IPS DF 19.7 (cell line): ENCODE measurements around the gene KPNA2.
"Not testable (repeated sequence)": the region's sequence is repeated elsewhere in the genome, so short reads cannot be mapped to it uniquely, and the experiment has no call there.

ENCODE experiments used
- DNase-seq: peaks from one replicate; pipeline ENCODE4 v3.0.0-alpha.2; 2013; ENCODE audit warnings: low read depth, low spot score

KPNA2 gene

GRCh38 chr17:68035523-68036303 is at the start of gene KPNA2:
KPNA2 (plus strand) TSS chr17:68035735; CDS start chr17:68037133, 1,398 bp downstream.
- peak; percentile 91 for DNase-seq

- DNase-seq = no peak
Measured at GRCh38 chr17:67990909-67991308, 44.6 kb upstream of the KPNA2 start.

GRCh38 chr17:67992548-67993152 is 42.9 kb upstream of the KPNA2 start:
- no peak for DNase-seq

- no peak for DNase-seq
Measured at GRCh38 chr17:67993153-67993997, 42.2 kb upstream of the KPNA2 start.

- no peak for DNase-seq
Measured at GRCh38 chr17:67993998-67994361, 41.6 kb upstream of the KPNA2 start.

- DNase-seq = no peak
Measured at GRCh38 chr17:67994817-67995569, 40.5 kb upstream of the KPNA2 start.

GRCh38 chr17:67995570-67996263 is 39.8 kb upstream of the KPNA2 start:
- DNase-seq = no peak

GRCh38 chr17:67996301-67997171 is 39.0 kb upstream of the KPNA2 start, which contains the start of gene C17orf58:
C17orf58 (minus strand) TSS chr17:67996469; CDS start chr17:67996198, 271 bp downstream.
- DNase-seq = not testable (repeated sequence)

- no peak for DNase-seq
Measured at GRCh38 chr17:67998466-67998865, 37.1 kb upstream of the KPNA2 start.

GRCh38 chr17:67999291-67999911 is 36.1 kb upstream of the KPNA2 start:
- no peak for DNase-seq

- no peak for DNase-seq
Measured at GRCh38 chr17:68004201-68004600, 31.3 kb upstream of the KPNA2 start.

- DNase-seq = no peak
Measured at GRCh38 chr17:68006797-68007196, 28.7 kb upstream of the KPNA2 start.

- DNase-seq = no peak
Measured at GRCh38 chr17:68011199-68011665, 24.3 kb upstream of the KPNA2 start.

GRCh38 chr17:68013385-68013784 is 22.1 kb upstream of the KPNA2 start:
- no peak for DNase-seq

- no peak for DNase-seq
Measured at GRCh38 chr17:68015081-68015723, 20.3 kb upstream of the KPNA2 start.

- DNase-seq = no peak
Measured at GRCh38 chr17:68016838-68017237, 18.7 kb upstream of the KPNA2 start.

GRCh38 chr17:68018493-68018892 is 17.0 kb upstream of the KPNA2 start:
- not testable (repeated sequence) for DNase-seq

GRCh38 chr17:68019336-68019674 is 16.2 kb upstream of the KPNA2 start:
- no peak for DNase-seq
